Measurements from ENCODE around the gene SFTA2.

DNA sequence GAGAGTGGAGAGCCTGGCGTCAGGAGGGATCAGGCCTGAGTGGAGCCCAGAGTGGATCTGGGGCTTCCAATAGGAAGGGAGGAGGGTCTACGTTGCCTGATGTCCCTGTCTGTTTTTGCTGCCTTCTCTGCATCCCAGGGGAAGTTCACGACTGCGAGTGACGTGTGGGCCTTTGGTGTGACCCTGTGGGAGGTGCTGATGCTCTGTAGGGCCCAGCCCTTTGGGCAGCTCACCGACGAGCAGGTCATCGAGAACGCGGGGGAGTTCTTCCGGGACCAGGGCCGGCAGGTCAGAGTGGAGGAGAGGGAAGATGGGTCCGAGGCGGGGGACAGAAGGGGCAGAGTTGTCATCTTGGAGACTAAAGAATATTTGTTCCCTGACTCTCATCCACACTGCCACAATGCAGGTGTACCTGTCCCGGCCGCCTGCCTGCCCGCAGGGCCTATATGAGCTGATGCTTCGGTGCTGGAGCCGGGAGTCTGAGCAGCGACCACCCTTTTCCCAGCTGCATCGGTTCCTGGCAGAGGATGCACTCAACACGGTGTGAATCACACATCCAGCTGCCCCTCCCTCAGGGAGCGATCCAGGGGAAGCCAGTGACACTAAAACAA, 33.1 kb downstream of the SFTA2 start:
- TF ChIP-seq EP300 (IDR thresholded peaks at IDR 0.05; ENCODE audit: borderline replicate concordance in 1 of 2, low read depth in 1 of 2, low read length in 1 of 2) (no peak), GABPA (IDR thresholded peaks at IDR 0.05; ENCODE audit: low read depth) (no peak), TAF1 (IDR thresholded peaks at IDR 0.05; ENCODE audit: borderline replicate concordance, low read depth, low read length) (no peak), MXI1 (IDR thresholded peaks at IDR 0.05; ENCODE audit: low read depth, low read length) (no peak)
- TF ChIP-seq, protein P1, sequence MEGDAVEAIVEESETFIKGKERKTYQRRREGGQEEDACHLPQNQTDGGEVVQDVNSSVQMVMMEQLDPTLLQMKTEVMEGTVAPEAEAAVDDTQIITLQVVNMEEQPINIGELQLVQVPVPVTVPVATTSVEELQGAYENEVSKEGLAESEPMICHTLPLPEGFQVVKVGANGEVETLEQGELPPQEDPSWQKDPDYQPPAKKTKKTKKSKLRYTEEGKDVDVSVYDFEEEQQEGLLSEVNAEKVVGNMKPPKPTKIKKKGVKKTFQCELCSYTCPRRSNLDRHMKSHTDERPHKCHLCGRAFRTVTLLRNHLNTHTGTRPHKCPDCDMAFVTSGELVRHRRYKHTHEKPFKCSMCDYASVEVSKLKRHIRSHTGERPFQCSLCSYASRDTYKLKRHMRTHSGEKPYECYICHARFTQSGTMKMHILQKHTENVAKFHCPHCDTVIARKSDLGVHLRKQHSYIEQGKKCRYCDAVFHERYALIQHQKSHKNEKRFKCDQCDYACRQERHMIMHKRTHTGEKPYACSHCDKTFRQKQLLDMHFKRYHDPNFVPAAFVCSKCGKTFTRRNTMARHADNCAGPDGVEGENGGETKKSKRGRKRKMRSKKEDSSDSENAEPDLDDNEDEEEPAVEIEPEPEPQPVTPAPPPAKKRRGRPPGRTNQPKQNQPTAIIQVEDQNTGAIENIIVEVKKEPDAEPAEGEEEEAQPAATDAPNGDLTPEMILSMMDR (IDR thresholded peaks at IDR 0.05) = no peak
